NCI-H146 treated with DMSO at 0.1 percent for 48 hours (cell line): ENCODE results near the gene TMEM60.

Experiments
- DNase-seq: peaks from one replicate; lab custom pipeline; 2025; ENCODE audit not compliant: unreplicated experiment; lab: John Stamatoyannopoulos, UW

TMEM60 gene

GRCh38 chr7:77778535-77778934 is 19.7 kb downstream of the TMEM60 start:
- DNase-seq, result no peak

- no peak for DNase-seq
These were observed 26.3 kb downstream of the TMEM60 start for GRCh38 chr7:77771901-77772300.

- DNase-seq, result no peak
These were observed 27.9 kb downstream of the TMEM60 start for GRCh38 chr7:77770316-77770715.

GRCh38 chr7:77766801-77767605 is 31.2 kb downstream of the TMEM60 start:
- DNase-seq, result no peak

DNA sequence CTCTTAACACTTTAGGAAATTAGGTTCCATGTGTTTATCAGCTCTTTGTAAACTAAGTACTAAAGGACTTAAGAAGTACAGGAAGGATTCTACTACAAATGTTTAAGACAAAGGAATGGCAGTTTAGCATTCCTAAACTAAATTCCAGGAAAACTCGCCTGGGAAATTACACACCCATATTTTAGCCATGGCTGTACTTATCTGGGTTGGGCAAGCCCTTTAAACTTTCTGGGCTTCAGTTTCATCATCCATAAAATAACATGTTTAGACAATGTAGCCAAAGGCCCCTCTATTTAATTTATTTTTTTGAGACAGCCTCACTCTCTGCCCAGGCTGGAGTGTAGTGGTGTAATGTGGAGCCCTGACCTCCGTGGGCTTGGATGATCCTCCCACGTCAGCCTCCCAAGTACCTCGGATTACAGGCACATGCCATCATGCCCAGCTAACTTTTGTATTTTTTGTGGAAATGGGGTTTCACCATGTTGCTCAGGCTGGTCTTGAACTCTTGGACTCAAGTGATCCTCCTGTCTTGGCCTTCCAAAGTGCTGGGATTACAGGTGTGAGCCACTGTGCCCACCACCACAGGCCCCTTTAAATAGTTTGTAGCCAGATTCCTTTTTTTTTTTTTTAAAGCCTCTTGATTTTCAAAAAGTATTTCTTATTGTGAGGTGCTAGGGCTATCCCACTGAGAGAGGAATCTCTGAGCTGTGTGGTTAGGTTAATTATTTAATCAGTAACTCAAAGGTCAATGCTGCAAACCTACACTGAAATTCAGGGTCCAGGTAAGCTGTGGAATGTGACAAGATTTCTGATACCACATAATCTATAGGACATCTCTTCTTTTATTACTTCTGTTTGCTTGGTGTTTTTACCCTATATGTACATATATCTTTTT is 32.1 kb downstream of the TMEM60 start:
- no peak for DNase-seq

DNA sequence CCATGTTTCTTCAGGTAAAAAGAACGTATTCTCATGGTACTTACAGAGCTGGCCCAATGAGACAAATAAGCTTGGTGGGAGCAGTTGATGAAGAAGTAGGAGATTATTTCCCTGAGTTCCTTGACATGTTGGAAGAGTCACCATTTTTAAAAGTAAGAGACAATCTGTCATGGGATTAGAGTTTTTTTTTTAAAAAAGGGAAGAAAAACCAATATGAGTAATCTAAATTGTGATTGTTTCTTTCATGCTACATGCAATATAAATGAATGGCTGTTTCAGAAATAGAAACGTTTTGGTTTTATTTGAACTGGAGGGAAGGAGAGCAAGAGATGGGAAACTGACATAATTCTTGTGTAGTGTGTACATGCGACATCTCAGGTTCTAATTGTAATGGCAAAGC is 32.8 kb downstream of the TMEM60 start:
- DNase-seq, result no peak

DNA sequence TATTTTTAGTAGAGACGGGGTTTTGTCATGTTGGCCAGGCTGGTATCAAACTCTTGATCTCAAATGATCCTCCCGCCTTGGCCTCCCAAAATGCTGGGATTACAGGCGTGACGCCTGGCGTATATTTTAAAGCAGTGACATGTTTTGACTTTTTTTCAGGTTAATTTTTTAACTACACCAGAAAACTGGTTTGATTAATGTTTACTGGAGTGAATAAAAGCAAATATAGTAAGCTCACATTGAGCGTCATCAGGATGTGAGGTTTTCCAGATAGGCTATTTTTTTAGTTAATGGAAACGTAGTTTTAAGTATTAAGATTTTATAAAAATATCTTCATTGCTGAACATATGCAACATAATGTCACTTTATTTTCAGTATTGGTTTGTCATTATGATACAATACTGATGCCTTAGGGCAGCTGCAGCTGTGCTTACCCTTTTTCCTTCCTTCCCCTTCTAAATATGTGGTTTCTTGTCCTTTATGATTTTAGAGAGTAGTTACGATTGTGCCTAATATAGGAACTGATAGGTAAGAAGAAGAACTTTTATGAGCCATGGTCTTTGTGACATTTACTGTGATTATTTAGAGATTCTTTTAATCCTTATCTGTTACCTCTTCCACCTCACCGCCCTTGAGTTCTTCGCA is 37.3 kb downstream of the TMEM60 start:
- DNase-seq, result no peak

DNA sequence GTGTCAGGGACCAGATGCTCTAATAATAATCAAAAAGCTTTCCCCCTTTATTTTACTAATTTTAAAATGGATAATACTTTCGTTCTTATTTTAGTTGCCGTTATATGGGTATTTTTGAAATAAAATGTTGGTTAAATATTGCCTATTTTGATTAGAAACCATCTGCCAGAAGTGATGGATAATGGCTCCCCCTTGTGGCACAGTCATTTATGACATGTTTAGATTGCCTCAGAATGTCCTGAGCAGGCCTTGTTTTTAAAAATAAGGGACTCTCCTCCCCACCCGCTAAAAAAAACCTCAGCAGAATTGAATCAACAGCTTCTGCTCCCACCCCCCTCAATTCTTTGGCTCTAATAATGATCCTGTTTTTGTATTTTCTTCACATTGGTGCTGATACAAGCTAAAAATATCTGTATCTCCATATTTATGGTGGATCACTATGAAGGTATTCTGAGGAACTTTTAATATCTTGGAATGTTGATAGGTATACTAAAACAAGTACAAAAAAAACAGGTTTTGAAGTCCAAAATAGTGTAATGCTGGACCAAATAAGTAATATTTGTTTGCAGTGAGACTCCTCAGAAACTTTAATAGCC is 38.8 kb downstream of the TMEM60 start:
- peak; percentile 15 for DNase-seq

- no peak for DNase-seq
These were observed 40.6 kb downstream of the TMEM60 start for GRCh38 chr7:77757589-77757988.

- peak; percentile 87 for DNase-seq
These were observed 45.1 kb downstream of the TMEM60 start for GRCh38 chr7:77753173-77753572.

- DNase-seq, result no peak
These were observed 46.2 kb downstream of the TMEM60 start for GRCh38 chr7:77752016-77752415.

DNA sequence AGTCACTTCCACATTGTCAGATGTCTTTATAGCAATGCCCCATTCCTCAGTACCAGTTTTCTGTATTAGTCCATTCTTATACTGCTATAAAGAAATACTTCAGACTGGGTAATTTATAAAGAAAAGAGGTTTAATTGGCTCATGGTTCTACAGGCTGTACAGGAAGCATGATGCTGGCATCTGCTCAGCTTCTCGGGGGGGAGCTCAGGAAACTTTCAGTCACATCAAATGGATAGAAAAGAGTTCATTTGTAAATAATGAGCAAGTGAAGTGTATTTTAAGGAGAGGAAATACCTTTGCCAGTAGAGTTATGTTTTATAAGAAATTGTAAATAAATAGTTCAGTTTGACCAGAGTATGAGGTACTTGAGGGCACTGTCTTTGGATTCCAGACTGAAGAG is 50.5 kb downstream of the TMEM60 start:
- DNase-seq, result no peak

- no peak for DNase-seq
These were observed 51.1 kb downstream of the TMEM60 start for GRCh38 chr7:77747178-77747577.

GRCh38 chr7:77746824-77747165 is 51.4 kb downstream of the TMEM60 start:
- DNase-seq, result no peak

- DNase-seq, result no peak
These were observed 51.9 kb downstream of the TMEM60 start for GRCh38 chr7:77746164-77746823.

DNA sequence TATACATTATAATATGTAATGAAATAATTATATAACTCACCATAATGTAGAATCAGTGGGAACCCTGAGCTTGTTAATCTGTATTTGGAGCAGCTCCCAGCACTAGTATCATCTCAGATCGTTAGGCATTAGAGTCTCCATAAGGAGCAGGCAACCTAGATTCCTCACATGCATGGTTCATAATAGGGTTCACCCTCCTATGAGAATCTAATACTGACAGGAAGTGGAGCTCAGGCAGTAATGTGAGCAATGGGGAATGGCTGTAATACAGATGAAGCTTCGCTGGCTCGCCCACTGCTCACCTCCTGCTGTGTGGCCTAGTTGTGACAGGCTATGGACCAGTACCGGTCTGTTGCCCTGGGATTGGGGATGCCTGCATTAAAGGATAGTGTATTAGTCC is 52.5 kb downstream of the TMEM60 start:
- no peak for DNase-seq
